CD4-positive, alpha-beta memory T cell (primary cell): ENCODE data around the gene XPNPEP1. TPM values are rescaled to one million over a fixed set of nuclear protein-coding genes. Genes with fewer than 3 reads are reported as not detected.

ENCODE experiments used
- CTCF ChIA-PET: fragments of 350-600 bp; sonication (Branson Sonifier 250); formaldehyde crosslinking; loops from one replicate; lab custom pipeline; 2021; ENCODE audit warnings: inconsistent platforms; ENCODE audit not compliant: partially characterized antibody; lab: Charles Lee
- POLR2A ChIA-PET: fragments of 350-600 bp; sonication (Branson Sonifier 250); formaldehyde crosslinking; loops from one replicate; lab custom pipeline; 2021; ENCODE audit not compliant: partially characterized antibody; lab: Charles Lee
- DNase-seq, 5 donors: peaks; one replicate each; pipeline versions ENCODE4 v3.0.0 to v3.0.0-alpha.2; 2020 to 2022; ENCODE audit warnings: mixed read lengths in 1 of 5
- H3K27ac ChIP-seq: one replicate; pipeline ENCODE4 v1.7.0; 2013; ENCODE audit warnings: low read depth, low read length
- H3K27me3 ChIP-seq: 2 replicates; pipeline ENCODE4 v1.7.0; 2013; ENCODE audit warnings: mild to moderate bottlenecking, low read length, moderate library complexity; ENCODE audit not compliant: insufficient read depth
- H3K36me3 ChIP-seq: 2 replicates; pipeline ENCODE4 v1.7.0; 2013; ENCODE audit warnings: mild to moderate bottlenecking, low read length, moderate library complexity; ENCODE audit not compliant: insufficient read depth
- H3K4me1 ChIP-seq: 2 replicates; pipeline ENCODE4 v1.7.0; 2013; ENCODE audit warnings: mild to moderate bottlenecking, low read length, moderate library complexity; ENCODE audit not compliant: insufficient read depth
- H3K4me3 ChIP-seq, 2 donors: one replicate each; pipeline ENCODE4 v1.7.0; 2013; ENCODE audit warnings: low read length in 2 of 2, mild to moderate bottlenecking in 1 of 2
- H3K9me3 ChIP-seq, 2 donors: one replicate each; pipeline ENCODE4 v1.7.0; 2013; ENCODE audit warnings: low read length in 2 of 2, control low read depth in 1 of 2; ENCODE audit not compliant: control insufficient read depth in 1 of 2
- H3K27ac Mint-ChIP-seq, 7 donors: one replicate each; pipeline ENCODE4 v1.8.0; 2020 to 2021; ENCODE audit warnings: mixed read lengths in 7 of 7, mild to moderate bottlenecking in 6 of 7, inconsistent platforms in 3 of 7, moderate library complexity in 3 of 7
- H3K27me3 Mint-ChIP-seq, 2 donors: one replicate each; pipeline ENCODE4 v1.8.0; 2020 to 2021; ENCODE audit warnings: mixed read lengths in 2 of 2
- H3K36me3 Mint-ChIP-seq, 2 donors: one replicate each; pipeline ENCODE4 v1.8.0; 2020 to 2021; ENCODE audit warnings: mixed read lengths in 2 of 2, inconsistent platforms in 1 of 2, mild to moderate bottlenecking in 1 of 2
- H3K4me1 Mint-ChIP-seq, 4 donors: one replicate each; pipeline ENCODE4 v1.8.0; 2020 to 2021; ENCODE audit warnings: mixed read lengths in 4 of 4, mild to moderate bottlenecking in 1 of 4
- H3K4me3 Mint-ChIP-seq, 8 donors: one replicate each; pipeline ENCODE4 v1.8.0; 2020 to 2021; ENCODE audit warnings: mixed read lengths in 8 of 8, mild to moderate bottlenecking in 7 of 8, moderate library complexity in 6 of 8, inconsistent platforms in 3 of 8
- H3K9me3 Mint-ChIP-seq, 8 donors: one replicate each; pipeline ENCODE4 v1.8.0; 2020 to 2021; ENCODE audit warnings: mixed read lengths in 8 of 8, mild to moderate bottlenecking in 5 of 8, inconsistent platforms in 3 of 8, moderate library complexity in 1 of 8
- intact Hi-C: fragments of 100-400 bp; cut with micrococcal nuclease; formaldehyde crosslinking; loops from one replicate; pipeline ENCODE4 v1.15.1; 2023
- polyA plus RNA-seq, 2 donors: library from polyadenylated mRNA; unstranded; fragments of 300-500 nt; fragmentation: Illumina TruSeq; gene quantifications; one replicate each; pipeline ENCODE4 v1.2.3, GENCODE V29; 2021
- total RNA-seq, 2 experiments: library from RNA; stranded (reverse); gene quantifications; one replicate each; pipeline ENCODE4 v1.2.3, GENCODE V29; 2021

Gene XPNPEP1
- total and polyA plus RNA-seq, 4 experiments from 2014 or later, result 24.7 to 63.3 (median 49.5) TPM

GRCh38 chr10:109882251-109883057, 40.9 kb downstream of the XPNPEP1 start:
- Histone ChIP-seq H3K9me3 (no peaks in the 10 kb centered on the region), H3K4me3 (no peak overlapping the region), H3K27ac (no peak overlapping the region), H3K4me1 (peaks cover 8% of the 10 kb centered on the region), H3K27me3 (no peaks in the 10 kb centered on the region), H3K36me3 (peaks cover 62% of the 10 kb centered on the region)
- H3K4me3 Mint-ChIP-seq, result peak overlapping the region in 1 of 8 donors; percentile 34
- peaks cover 4 to 24% (median 14%) of the 10 kb centered on the region in 4 donors for H3K4me1 Mint-ChIP-seq
- H3K27me3 Mint-ChIP-seq, result no peaks in the 10 kb centered on the region
- POLR2A ChIA-PET, result no interaction called here
- no peak for DNase-seq
- peaks cover 39 to 86% of the 10 kb centered on the region in 2 donors for H3K36me3 Mint-ChIP-seq
- intact Hi-C loops, result loop anchor here (5.0 to 10.0 kb wide), 4 partner anchors 40 to 225 kb away; partner anchors contain the start of gene XPNPEP1
- no peaks in the 10 kb centered on the region for H3K9me3 Mint-ChIP-seq
- peak overlapping the region in 2 of 7 donors; percentile 20 to 41 for H3K27ac Mint-ChIP-seq
- CTCF ChIA-PET, result interaction anchor here (0.7 to 2.9 kb wide), 12 partner anchors 15 to 251 kb away, joined by 3 to 62 read pairs (median 12); no protein-coding TSS in a partner anchor

GRCh38 chr10:109881769-109882057, 41.6 kb downstream of the XPNPEP1 start:
- POLR2A ChIA-PET, result no interaction called here

GRCh38 chr10:109880886-109881768, 42.2 kb downstream of the XPNPEP1 start:
- Histone ChIP-seq H3K4me3 (no peak overlapping the region), H3K9me3 (no peaks in the 10 kb centered on the region), H3K27ac (no peak overlapping the region), H3K36me3 (peaks cover 64% of the 10 kb centered on the region), H3K4me1 (peaks cover 8% of the 10 kb centered on the region), H3K27me3 (no peaks in the 10 kb centered on the region)
- ChIA-PET CTCF (interaction anchor here (0.6 to 1.6 kb wide), 7 partner anchors 9 to 257 kb away, joined by 3 to 7 read pairs (median 3); no protein-coding TSS in a partner anchor), POLR2A (no interaction called here)
- no peaks in the 10 kb centered on the region for H3K9me3 Mint-ChIP-seq
- H3K4me1 Mint-ChIP-seq, result peaks cover 4 to 17% (median 10%) of the 10 kb centered on the region in 4 donors
- H3K4me3 Mint-ChIP-seq, result no peak overlapping the region
- no peak for DNase-seq
- intact Hi-C loops, result loop anchor here (5.0 to 10.0 kb wide), 4 partner anchors 41 to 226 kb away; partner anchors contain the start of gene XPNPEP1
- H3K36me3 Mint-ChIP-seq, result peaks cover 46 to 84% of the 10 kb centered on the region in 2 donors
- peak overlapping the region in 1 of 7 donors; percentile 22 for H3K27ac Mint-ChIP-seq
- no peaks in the 10 kb centered on the region for H3K27me3 Mint-ChIP-seq

More at GRCh38 chr10:109881769-109882057, 41.6 kb downstream of the XPNPEP1 start:
- H3K9me3 Mint-ChIP-seq, result no peaks in the 10 kb centered on the region
- no peak for DNase-seq
- Histone ChIP-seq H3K9me3 (no peaks in the 10 kb centered on the region), H3K27me3 (no peaks in the 10 kb centered on the region), H3K36me3 (peaks cover 62% of the 10 kb centered on the region), H3K27ac (no peak overlapping the region), H3K4me3 (no peak overlapping the region), H3K4me1 (peaks cover 8% of the 10 kb centered on the region)
- peaks cover 40 to 86% of the 10 kb centered on the region in 2 donors for H3K36me3 Mint-ChIP-seq
- H3K27me3 Mint-ChIP-seq, result no peaks in the 10 kb centered on the region
- no peak overlapping the region for H3K4me3 Mint-ChIP-seq
- intact Hi-C loops, result loop anchor here (5.0 to 10.0 kb wide), 4 partner anchors 41 to 226 kb away; partner anchors contain the start of gene XPNPEP1
- H3K4me1 Mint-ChIP-seq, result peaks cover 4 to 22% (median 12%) of the 10 kb centered on the region in 4 donors
- no peak overlapping the region for H3K27ac Mint-ChIP-seq
- CTCF ChIA-PET, result interaction anchor here (1.0 to 1.6 kb wide), 5 partner anchors 10 to 256 kb away, joined by 3 to 7 read pairs (median 4); no protein-coding TSS in a partner anchor

- peaks cover 0 to 1% (median 0%) of the 10 kb centered on the region in 8 donors for H3K9me3 Mint-ChIP-seq
- H3K27me3 ChIP-seq, result no peaks in the 10 kb centered on the region
- no peak overlapping the region for H3K4me3 ChIP-seq
- ChIA-PET POLR2A (no interaction called here), CTCF (no interaction called here)
- peaks cover 52 to 83% of the 10 kb centered on the region in 2 donors for H3K36me3 Mint-ChIP-seq
- no peaks in the 10 kb centered on the region for H3K4me1 ChIP-seq
- intact Hi-C loops, result no loop called here
- no peaks in the 10 kb centered on the region for H3K4me1 Mint-ChIP-seq
- peaks cover 68% of the 10 kb centered on the region for H3K36me3 ChIP-seq
- no peak overlapping the region for H3K27ac Mint-ChIP-seq
- no peaks in the 10 kb centered on the region for H3K9me3 ChIP-seq
- H3K27me3 Mint-ChIP-seq, result no peaks in the 10 kb centered on the region
- no peak overlapping the region for H3K4me3 Mint-ChIP-seq
- H3K27ac ChIP-seq, result no peak overlapping the region
- DNase-seq, result no peak
Observed at GRCh38 chr10:109877546-109877945, 45.8 kb downstream of the XPNPEP1 start.

GRCh38 chr10:109875828-109876821, 47.2 kb downstream of the XPNPEP1 start:
- Histone ChIP-seq H3K27ac (no peak overlapping the region), H3K36me3 (peaks cover 68% of the 10 kb centered on the region), H3K4me3 (no peak overlapping the region), H3K4me1 (no peaks in the 10 kb centered on the region), H3K27me3 (no peaks in the 10 kb centered on the region), H3K9me3 (no peaks in the 10 kb centered on the region)
- DNase-seq, result no peak
- Mint-ChIP-seq H3K27me3 (no peaks in the 10 kb centered on the region), H3K36me3 (peaks cover 60 to 85% of the 10 kb centered on the region in 2 donors), H3K4me3 (no peak overlapping the region), H3K27ac (peak overlapping the region in 1 of 7 donors; percentile 31), H3K4me1 (no peaks in the 10 kb centered on the region), H3K9me3 (peaks cover 0 to 1% (median 0%) of the 10 kb centered on the region in 8 donors)
- ChIA-PET CTCF (interaction anchor here (0.6 to 2.3 kb wide), 3 partner anchors 8 to 161 kb away, joined by 3 to 9 read pairs (median 4); no protein-coding TSS in a partner anchor), POLR2A (no interaction called here)
- intact Hi-C loops, result no loop called here

DNA sequence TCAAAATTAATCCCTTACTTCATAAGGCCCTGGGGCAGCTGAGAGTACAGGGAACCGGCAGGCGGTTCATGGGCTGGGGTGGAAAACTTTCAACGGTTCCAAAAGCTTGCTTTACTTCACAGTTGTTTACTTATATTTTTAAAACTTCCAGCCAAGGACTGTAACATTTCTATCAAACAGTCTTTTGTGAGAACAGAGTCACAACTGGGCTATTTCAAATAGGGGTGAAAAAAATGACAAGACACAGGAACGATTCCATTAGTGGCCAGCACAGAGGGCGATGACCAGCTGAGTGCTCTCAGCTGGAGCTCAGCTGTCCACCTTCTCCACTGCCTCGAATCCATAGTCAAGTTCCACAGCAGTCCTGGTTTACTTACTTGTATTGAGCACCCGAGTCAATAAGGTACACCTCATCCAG, 48.2 kb downstream of the XPNPEP1 start:
- no peaks in the 10 kb centered on the region for H3K9me3 ChIP-seq
- CTCF ChIA-PET, result interaction anchor here (1.1 to 2.3 kb wide), 3 partner anchors 9 to 28 kb away, joined by 3 to 9 read pairs (median 3); no protein-coding TSS in a partner anchor
- no peak overlapping the region for H3K4me3 ChIP-seq
- Mint-ChIP-seq H3K27me3 (no peaks in the 10 kb centered on the region), H3K27ac (no peak overlapping the region), H3K4me1 (no peaks in the 10 kb centered on the region), H3K4me3 (no peak overlapping the region), H3K36me3 (peaks cover 64 to 84% of the 10 kb centered on the region in 2 donors), H3K9me3 (peaks cover 0 to 1% (median 0%) of the 10 kb centered on the region in 8 donors)
- DNase-seq, result no peak
- peaks cover 67% of the 10 kb centered on the region for H3K36me3 ChIP-seq
- H3K27ac ChIP-seq, result no peak overlapping the region
- no peaks in the 10 kb centered on the region for H3K27me3 ChIP-seq
- H3K4me1 ChIP-seq, result no peaks in the 10 kb centered on the region
- POLR2A ChIA-PET, result no interaction called here
- intact Hi-C loops, result no loop called here
